Measurements from ENCODE around the gene PLCD3. TPM values are rescaled to one million over a fixed set of nuclear protein-coding genes. Genes with fewer than 3 reads are reported as not detected.

PLCD3 gene
- total RNA-seq, 1 donor from 2014 or later, result 34.1 TPM

- DNase-seq (ENCODE audit: extremely low spot score in 2 of 2), result no peak
- intact Hi-C loops (cut with DNase I), result no loop called here
- H3K4me3 ChIP-seq, result peak overlapping the region; percentile 31 to 97
- TF ChIP-seq POLR2A (IDR thresholded peaks at IDR 0.05), result no peak
- no peaks in the 10 kb centered on the region for H3K36me3 ChIP-seq
- H3K27me3 ChIP-seq, result no peaks in the 10 kb centered on the region
- no peaks in the 10 kb centered on the region for H3K9me3 ChIP-seq
- peaks cover 48% of the 10 kb centered on the region for H3K4me1 ChIP-seq
- H3K27ac ChIP-seq, result peak overlapping the region; percentile 100
These were observed 29.8 kb upstream of the PLCD3 start for GRCh38 chr17:45162025-45162687.

DNA sequence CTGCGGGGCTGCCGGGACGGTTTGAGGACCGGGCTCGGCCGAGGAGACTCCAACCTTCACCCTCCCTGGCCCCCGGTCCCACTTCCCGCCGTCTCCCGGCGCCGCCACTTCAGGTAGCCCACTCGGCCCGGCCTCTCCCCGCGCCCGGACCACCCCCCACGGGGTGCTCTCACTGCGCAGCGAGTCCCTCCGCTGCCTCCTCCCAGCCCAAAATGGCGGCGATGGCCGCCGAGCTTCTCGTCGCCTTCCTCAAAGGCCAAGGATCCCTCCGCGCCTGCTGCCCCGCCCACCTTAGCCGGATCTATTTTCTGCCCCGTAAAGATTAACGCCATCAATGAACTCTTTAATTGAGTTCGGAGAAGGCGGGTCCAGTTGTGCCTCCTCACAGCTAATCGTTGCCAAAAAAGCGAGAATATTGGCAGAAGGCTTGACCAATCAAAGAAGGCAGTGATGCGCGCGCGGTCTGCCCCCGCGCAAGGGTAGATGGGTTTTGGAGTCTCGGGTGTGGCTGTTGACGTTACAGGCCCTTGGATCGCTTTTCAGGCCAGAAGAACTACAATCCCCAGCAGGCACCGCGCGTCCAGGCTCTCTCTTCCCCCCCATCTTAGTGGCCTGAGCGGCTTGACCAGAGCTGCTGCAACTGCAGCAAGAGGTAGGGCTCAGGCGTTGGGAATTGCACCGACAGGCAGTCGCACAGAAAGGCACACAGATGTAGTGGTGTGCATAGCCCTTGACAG lies 29.1 kb upstream of the PLCD3 start, which contains the start of gene HEXIM2:
HEXIM2 (plus strand) TSS at position 588 of the 737 bp plus-strand sequence. CDS start 919 bp downstream, outside the sequence.
- peak; percentile 100 for DNase-seq (ENCODE audit: extremely low spot score in 2 of 2)
- no peaks in the 10 kb centered on the region for H3K36me3 ChIP-seq
- peaks cover 53% of the 10 kb centered on the region for H3K4me1 ChIP-seq
- H3K9me3 ChIP-seq, result no peaks in the 10 kb centered on the region
- intact Hi-C loops (cut with DNase I), result loop anchor here (1.0 kb wide), 1 partner anchor 13 kb away; the partner anchor contains the start of gene HEXIM1
- peak within 1 kb of the TSS; percentile 100 for H3K27ac ChIP-seq
- no peaks in the 10 kb centered on the region for H3K27me3 ChIP-seq
- TF ChIP-seq CTCF (IDR thresholded peaks at IDR 0.05), result no peak
- peak; percentile 100 for TF ChIP-seq POLR2AphosphoS5 (IDR thresholded peaks at IDR 0.05; ENCODE audit: insufficient read depth in 1 of 2, low read depth in 1 of 2)
- TF ChIP-seq POLR2A (IDR thresholded peaks at IDR 0.05), result peak in 1 of 2 donors; percentile 99
- peak within 1 kb of the TSS; percentile 97 to 100 for H3K4me3 ChIP-seq

DNA sequence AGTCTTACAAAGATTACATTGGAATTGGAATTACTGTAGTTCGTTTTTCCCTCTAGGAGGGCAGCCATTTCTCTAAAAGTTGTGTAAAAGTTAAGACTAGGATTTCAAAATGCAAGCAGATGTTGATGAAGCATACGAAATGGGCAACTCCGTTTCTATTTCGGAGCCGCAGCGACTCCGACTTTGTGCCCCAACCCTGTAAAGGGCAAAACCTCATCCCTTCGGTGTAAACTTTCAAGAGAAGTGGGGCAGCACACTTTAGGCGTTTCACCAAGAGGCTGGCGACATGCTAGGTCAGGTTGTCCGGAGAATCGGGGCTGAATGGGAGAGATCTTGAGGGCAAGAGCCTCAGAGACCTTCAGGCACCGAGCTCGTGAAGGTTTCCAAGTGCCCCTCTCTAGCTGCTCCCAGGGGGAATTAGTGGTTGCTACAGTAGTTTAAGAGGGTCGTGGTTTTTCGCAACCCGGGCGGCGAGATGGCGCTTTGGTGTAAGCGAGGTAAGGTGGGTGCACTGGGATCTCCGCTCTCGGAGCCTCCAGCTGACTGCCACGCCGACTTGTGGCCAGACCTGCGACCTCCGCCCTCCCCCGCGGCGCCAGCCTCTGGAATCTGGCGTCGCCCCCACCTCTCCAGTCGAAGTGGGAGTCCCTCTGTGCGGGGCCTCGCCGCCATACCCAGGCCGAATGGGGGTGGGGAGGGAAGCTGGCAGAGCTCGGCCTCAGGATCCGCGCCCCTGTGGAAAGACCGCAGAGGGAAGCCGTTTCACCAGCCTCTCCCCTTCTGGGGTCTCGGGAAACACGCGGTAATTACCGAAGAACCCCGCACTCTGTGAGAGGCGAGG lies 28.4 kb upstream of the PLCD3 start:
- no peak for DNase-seq (ENCODE audit: extremely low spot score in 2 of 2)
- Histone ChIP-seq H3K9me3 (no peaks in the 10 kb centered on the region), H3K4me1 (peaks cover 61% of the 10 kb centered on the region), H3K27ac (peak overlapping the region; percentile 100), H3K36me3 (no peaks in the 10 kb centered on the region), H3K27me3 (no peaks in the 10 kb centered on the region), H3K4me3 (peak overlapping the region; percentile 97 to 100)
- TF ChIP-seq CTCF (IDR thresholded peaks at IDR 0.05), result no peak
- no peak for TF ChIP-seq POLR2AphosphoS5 (IDR thresholded peaks at IDR 0.05; ENCODE audit: insufficient read depth in 1 of 2, low read depth in 1 of 2)
- TF ChIP-seq POLR2A (IDR thresholded peaks at IDR 0.05), result no peak
- intact Hi-C loops (cut with DNase I), result loop anchor here (1.0 kb wide), 1 partner anchor 12 kb away; the partner anchor contains the start of gene HEXIM1

DNA sequence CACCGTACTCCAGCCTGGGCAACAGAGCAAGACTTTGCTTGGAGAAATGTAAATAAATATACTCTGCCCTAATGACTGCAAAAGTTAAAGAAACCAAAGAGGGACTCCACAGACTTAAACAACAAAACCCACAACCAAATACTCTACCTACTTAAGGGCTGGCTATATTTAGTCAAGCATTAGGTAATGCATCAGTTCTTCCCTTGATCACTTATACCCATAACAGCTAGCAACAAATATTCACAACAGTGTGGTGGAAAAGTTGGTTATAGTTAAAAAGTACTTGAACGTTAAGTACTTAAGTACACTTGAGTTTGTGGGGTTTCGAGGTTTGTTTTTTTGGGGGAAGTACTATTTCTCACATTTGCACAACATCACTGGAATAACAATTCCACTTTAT lies 23.9 kb upstream of the PLCD3 start:
- H3K4me1 ChIP-seq, result peaks cover 75% of the 10 kb centered on the region
- TF ChIP-seq CTCF (IDR thresholded peaks at IDR 0.05) (no peak), POLR2AphosphoS5 (IDR thresholded peaks at IDR 0.05; ENCODE audit: insufficient read depth in 1 of 2, low read depth in 1 of 2) (no peak), POLR2A (IDR thresholded peaks at IDR 0.05) (no peak)
- DNase-seq (ENCODE audit: extremely low spot score in 2 of 2), result no peak
- intact Hi-C loops (cut with DNase I), result no loop called here
- H3K36me3 ChIP-seq, result no peaks in the 10 kb centered on the region
- no peaks in the 10 kb centered on the region for H3K27me3 ChIP-seq
- H3K4me3 ChIP-seq, result no peak overlapping the region
- H3K9me3 ChIP-seq, result no peaks in the 10 kb centered on the region
- no peak overlapping the region for H3K27ac ChIP-seq

DNA sequence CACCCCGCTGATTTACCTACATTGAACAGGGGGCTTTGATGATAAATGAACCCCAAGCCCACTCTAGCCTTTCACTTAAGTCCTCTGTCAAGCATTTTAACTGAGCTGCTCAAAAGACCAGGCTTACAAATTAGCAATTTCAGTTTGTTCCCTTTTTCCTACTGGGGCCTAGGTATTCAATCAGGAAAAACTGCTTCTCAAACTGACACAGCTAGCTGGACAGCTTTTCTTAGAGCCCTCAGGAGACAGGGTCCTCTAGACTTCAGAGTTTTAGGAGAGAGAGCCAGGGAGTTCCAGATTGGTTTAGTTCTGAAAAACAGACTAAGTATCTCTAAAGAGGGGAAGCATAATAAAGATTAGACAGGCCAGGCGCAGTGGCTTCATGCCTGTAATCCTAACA lies 23.2 kb upstream of the PLCD3 start:
- intact Hi-C loops (cut with DNase I), result no loop called here
- Histone ChIP-seq H3K4me1 (peaks cover 83% of the 10 kb centered on the region), H3K9me3 (no peaks in the 10 kb centered on the region), H3K27me3 (no peaks in the 10 kb centered on the region), H3K36me3 (no peaks in the 10 kb centered on the region), H3K27ac (no peak overlapping the region), H3K4me3 (no peak overlapping the region)
- DNase-seq (ENCODE audit: extremely low spot score in 2 of 2), result no peak
- no peak for TF ChIP-seq POLR2A (IDR thresholded peaks at IDR 0.05)
- TF ChIP-seq POLR2AphosphoS5 (IDR thresholded peaks at IDR 0.05; ENCODE audit: insufficient read depth in 1 of 2, low read depth in 1 of 2), result no peak
- TF ChIP-seq CTCF (IDR thresholded peaks at IDR 0.05), result no peak
